Hepatocyte (in vitro differentiated cells): ENCODE data around the gene CNN3.

Experiments
- EZH2 ChIP-seq: fragments of 200-600 bp; sonication (generic); IDR thresholded peaks from 2 replicates; pipeline ENCODE4 v1.6.1; 2016; ENCODE audit warnings: antibody characterized with exemption, mild to moderate bottlenecking, borderline replicate concordance
- TF ChIP-seq, protein P1 (sequence below): fragments of 200-600 bp; sonication (generic); IDR thresholded peaks from 2 replicates; pipeline ENCODE4 v1.5.1; 2016; ENCODE audit warnings: antibody characterized with exemption, mild to moderate bottlenecking; ENCODE audit not compliant: poor library complexity

DNA sequence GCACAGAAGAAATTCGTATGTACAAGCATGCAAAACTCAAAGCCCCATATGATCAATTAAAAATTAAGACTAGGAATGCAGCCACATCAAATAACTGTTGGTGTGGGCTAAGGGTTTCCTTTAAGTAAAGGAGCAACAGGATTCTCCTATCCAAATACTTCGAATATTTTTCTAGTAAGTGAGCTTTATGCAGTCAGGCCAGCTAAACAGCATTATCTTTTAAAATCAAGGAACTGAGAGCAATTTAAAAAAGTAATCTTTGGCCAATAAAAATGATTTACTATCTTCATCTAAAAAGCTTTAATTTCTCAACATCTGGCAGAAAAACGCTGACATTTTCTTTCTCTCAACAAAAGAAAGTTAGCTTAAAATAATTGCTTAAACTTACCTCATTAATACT lies 19.8 kb downstream of the CNN3 start:
- TF ChIP-seq EZH2 = no peak
- TF ChIP-seq, protein P1, sequence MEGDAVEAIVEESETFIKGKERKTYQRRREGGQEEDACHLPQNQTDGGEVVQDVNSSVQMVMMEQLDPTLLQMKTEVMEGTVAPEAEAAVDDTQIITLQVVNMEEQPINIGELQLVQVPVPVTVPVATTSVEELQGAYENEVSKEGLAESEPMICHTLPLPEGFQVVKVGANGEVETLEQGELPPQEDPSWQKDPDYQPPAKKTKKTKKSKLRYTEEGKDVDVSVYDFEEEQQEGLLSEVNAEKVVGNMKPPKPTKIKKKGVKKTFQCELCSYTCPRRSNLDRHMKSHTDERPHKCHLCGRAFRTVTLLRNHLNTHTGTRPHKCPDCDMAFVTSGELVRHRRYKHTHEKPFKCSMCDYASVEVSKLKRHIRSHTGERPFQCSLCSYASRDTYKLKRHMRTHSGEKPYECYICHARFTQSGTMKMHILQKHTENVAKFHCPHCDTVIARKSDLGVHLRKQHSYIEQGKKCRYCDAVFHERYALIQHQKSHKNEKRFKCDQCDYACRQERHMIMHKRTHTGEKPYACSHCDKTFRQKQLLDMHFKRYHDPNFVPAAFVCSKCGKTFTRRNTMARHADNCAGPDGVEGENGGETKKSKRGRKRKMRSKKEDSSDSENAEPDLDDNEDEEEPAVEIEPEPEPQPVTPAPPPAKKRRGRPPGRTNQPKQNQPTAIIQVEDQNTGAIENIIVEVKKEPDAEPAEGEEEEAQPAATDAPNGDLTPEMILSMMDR = no peak
